Hematopoietic multipotent progenitor cell treated with erythropoietin and hydrocortisone succinate and interleukin-3 and kit ligand, for 6 days (in vitro differentiated cells): ENCODE measurements around the gene RFX4.
"Not testable (repeated sequence)": the region's sequence is repeated elsewhere in the genome, so short reads cannot be mapped to it uniquely, and the experiment has no call there.

Source experiments
- DNase-seq: peaks from one replicate; pipeline ENCODE4 v3.0.0-alpha.2; 2015

RFX4 gene

DNA sequence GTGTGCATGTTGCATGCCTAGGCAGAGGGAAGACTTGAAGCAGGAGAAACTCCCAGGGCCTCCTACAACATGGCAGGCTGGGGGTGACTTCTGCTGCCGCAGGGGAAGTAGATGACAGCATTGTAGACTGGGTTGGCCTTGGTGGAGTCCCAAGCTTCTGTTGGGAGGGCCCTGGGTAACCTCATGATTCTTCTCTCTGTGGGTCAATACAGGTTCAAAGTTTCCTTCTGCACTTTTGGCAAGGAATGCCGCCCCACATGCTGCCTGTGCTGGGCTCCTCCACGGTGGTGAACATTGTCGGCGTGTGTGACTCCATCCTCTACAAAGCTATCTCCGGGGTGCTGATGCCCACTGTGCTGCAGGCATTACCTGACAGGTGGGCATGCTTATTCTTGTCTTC lies 113.3 kb downstream of the RFX4 start:
- DNase-seq = no peak

DNA sequence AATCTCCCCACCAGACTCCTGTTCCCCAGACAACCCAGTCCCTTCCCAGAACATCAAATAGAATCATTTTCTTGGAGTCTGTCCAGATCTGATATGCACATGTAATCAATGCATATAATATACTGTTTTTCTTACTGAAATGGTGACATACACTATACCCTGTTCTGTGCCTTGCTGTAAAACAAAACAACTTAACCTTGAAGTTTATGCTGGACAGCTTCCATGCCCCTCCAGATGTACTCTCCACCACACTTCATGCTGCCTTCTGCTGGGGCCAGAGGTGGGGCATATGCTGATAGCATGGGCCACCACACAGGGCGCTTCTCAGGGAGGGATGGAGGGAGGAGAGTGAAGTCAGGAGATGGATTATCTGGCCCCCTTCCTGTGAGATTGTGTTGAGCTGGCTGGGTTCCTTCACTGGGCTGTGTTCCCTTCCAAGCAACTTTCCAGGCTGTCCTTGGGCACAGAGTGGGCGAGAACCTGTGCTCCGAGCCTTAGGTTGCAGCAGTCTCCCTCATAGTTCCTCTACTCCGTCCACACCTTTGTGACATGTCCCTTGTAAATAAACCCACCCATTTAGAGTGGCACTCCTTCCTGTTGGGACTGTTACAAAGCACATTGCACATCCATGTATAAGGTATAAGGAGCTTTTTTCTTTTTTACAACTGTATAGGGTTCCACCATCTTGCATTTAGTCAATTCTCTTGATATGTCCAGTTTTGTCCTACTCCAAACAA lies 114.0 kb downstream of the RFX4 start:
- DNase-seq = no peak

DNA sequence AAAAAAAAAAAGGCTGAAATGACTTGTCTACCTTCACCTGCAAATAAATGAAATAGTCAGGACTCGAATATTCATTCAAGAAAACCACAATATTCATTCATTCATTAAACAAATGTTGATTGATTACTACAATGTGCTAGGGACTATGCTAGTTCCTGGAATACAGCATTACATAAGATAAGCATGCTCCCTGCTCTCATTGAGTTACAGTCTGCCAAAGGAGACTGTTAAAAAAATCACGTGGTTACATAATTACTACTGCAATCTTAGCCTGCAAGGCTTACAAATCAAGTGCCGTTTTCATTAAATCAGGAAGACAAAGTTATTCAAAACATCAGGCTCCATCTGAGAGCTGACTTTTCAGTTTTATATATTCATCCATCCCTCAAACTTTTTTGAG lies 121.3 kb downstream of the RFX4 start:
- no peak for DNase-seq

- no peak for DNase-seq
Measured at GRCh38 chr12:106705971-106706370, 123.2 kb downstream of the RFX4 start.

DNA sequence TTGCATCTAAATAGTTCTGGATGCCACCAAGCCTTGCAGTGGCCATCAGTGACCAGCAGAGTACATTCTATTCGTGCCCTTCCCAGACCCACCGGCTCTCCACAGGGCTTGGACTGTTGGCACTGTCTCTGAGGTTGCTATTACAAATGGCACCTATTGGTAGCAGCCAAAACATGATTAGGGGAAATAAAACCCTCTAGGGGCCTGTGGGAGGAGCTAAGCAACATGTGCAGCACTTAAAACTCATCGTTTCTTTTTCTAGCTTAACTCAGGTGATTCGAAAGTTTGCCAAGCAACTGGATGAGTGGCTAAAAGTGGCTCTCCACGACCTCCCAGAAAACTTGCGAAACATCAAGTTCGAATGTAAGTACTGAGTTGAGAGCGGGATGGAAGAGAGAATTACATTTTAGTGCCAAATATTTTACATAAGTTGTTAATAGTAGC lies 126.3 kb downstream of the RFX4 start:
- DNase-seq = no peak

- DNase-seq = no peak
Measured at GRCh38 chr12:106710143-106710893, 127.5 kb downstream of the RFX4 start.

DNA sequence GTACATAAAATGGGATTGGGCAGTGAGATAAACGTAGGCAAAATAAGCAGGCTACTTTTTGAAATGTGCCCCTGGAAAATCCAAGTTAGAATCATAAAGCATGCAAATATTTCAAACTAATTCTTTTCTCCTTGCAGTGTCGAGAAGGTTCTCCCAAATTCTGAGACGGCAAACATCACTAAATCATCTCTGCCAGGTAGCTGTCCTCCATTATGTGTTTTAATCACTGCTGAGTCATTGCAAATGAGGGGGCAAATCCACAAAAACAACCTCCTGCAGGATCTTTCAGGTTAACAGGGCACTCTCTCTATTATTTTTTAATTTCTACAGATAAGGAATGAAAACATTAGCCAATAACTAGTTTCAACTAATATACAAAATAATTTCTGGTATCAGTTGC lies 128.5 kb downstream of the RFX4 start:
- DNase-seq = no peak

- no peak for DNase-seq
Measured at GRCh38 chr12:106712768-106713167, 130.0 kb downstream of the RFX4 start.

DNA sequence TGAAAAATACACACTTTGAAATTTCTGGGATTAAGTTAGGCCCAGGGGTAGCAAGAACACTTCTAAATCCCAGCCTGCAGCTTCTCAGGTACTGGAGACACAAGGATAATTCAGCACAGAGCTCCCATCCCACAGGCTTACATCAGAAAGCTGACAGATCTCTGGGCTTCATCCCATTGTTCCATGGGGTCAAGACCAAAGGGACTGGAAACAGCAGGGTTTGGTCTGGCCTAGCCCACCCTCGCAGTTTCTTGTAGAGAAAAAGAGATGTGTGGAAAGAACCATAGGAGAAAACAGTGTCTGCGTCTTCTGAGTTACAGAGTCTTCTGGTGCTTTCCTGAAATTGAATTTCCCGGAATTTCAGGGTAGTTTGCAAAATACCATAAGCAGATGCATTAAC lies 132.1 kb downstream of the RFX4 start:
- DNase-seq = no peak

DNA sequence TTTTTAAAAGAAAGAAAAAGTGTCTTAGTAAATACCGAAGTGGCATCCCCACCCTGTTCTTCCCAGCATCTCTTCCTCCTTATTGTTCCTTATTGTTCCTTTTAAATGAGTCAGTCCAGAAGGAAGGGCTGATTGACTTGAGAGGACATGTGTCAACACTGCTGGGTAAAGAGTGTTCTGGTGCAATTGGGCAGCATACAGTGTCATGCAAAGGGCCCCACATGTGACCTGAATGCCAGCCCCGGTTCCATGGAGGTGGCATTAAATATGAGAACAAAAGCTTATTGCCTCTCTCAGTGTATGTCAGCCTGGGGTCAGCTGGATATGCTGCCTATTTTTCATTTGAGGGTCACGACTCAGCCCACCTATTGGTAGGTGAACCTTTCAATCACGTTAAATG lies 132.8 kb downstream of the RFX4 start:
- no peak for DNase-seq

- DNase-seq = no peak
Measured at GRCh38 chr12:106717673-106718072, 134.9 kb downstream of the RFX4 start.

GRCh38 chr12:106719879-106720278 lies 137.1 kb downstream of the RFX4 start:
- DNase-seq = no peak

GRCh38 chr12:106720696-106721095 lies 137.9 kb downstream of the RFX4 start:
- DNase-seq = no peak

DNA sequence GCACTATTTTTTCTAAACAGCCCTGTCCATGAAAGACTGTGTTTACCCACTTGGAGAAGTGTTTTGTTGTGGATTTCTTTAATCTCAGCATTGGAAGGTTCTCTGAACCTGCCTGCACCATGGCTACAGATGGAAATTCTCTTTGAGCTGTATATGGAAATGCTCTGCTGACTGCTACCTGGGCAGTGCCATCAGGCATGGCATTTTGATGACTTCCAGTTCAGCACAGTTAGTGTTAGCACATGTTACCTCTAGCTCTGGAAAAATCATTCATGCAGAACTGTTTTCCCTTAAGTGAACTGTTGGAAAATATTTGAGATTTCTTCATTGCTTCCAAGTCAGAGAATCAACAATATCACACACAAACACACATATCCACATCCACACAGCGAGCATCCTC lies 139.1 kb downstream of the RFX4 start:
- DNase-seq = no peak

GRCh38 chr12:106722837-106723236 lies 140.0 kb downstream of the RFX4 start:
- no peak for DNase-seq

GRCh38 chr12:106723416-106723815 lies 140.6 kb downstream of the RFX4 start:
- DNase-seq = no peak

DNA sequence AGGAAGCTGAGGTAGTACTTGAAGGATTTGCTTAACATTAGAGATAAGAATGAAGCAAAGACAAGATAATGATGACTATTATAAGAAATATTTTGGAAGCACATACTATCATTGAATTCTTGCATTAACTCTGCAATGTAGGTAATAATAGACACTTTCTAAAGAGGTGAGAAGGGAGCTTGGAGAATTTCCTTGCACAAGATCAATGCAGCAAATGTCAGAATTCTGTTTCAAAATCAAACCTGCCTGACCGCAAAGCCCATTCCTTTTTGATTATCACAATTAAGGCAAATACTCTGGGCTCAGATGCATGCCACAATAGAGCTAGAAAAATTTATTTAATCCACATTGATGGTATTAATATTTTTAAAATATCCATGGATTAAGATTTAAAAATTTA lies 141.3 kb downstream of the RFX4 start:
- DNase-seq = no peak

DNA sequence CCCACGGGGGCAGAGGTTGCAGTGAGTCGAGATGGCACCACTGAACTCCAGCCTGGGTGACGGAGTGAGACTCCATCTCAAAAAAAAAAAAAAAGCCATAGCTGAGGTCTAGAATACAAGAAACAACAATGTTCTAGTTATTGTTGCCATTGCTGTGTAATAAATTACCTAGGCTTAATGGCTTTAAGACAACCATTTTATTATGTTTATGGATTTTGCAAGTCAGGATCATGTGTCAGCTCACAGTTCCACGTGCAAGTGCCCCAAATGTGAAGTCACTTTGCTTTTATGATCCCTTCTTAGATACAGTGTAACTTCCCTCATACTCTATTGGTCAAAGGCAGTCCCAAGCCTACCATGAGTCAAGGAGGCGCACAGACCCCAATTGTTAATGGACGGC lies 142.1 kb downstream of the RFX4 start:
- no peak for DNase-seq

- not testable (repeated sequence) for DNase-seq
Measured at GRCh38 chr12:106726603-106727202, 143.9 kb downstream of the RFX4 start.

- DNase-seq = no peak
Measured at GRCh38 chr12:106729611-106730010, 146.8 kb downstream of the RFX4 start.

GRCh38 chr12:106732890-106733289 lies 150.1 kb downstream of the RFX4 start:
- DNase-seq = no peak

- no peak for DNase-seq
Measured at GRCh38 chr12:106733660-106734059, 150.9 kb downstream of the RFX4 start.

GRCh38 chr12:106736051-106736957 lies 153.5 kb downstream of the RFX4 start:
- DNase-seq = peak; percentile 9
